ENCODE data around the gene RBM17.

DNA sequence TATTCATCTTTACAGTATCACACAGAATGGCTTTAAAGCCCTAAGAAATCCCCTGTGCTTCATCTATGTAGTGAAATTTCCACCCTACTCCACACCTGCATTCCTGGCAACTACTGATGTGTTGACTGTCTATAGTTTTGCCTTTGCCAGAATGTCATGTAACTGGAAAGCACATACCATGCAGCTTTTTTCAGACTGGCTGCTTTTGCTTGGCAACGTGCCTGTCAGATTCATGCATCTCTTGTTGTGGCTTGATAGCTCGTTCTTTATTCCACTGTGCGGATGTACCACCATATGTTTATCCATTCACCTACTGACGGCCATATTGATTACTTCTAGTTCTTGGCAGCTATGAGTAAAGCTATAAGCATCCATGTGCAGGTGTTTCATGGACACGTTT, 30.6 kb downstream of the RBM17 start:
- no peak for TF ChIP-seq CTCF (IDR thresholded peaks at IDR 0.05)
- TF ChIP-seq POLR2A (IDR thresholded peaks at IDR 0.05) = no peak

Measured in thyroid gland (tissue), 4 donors.